Activated T-cell treated with anti-CD3 and anti-CD28 coated beads, Interleukin-2, amount 50 U/mL, for 1 hour (primary cell): ENCODE measurements around the gene RIN3.
A peak's percentile ranks its signal among the peaks of the same experiment; 100 is the strongest.

Experiments
- DNase-seq: peaks from one replicate; pipeline ENCODE4 v3.0.0-alpha.2; 2020

RIN3 gene

DNA sequence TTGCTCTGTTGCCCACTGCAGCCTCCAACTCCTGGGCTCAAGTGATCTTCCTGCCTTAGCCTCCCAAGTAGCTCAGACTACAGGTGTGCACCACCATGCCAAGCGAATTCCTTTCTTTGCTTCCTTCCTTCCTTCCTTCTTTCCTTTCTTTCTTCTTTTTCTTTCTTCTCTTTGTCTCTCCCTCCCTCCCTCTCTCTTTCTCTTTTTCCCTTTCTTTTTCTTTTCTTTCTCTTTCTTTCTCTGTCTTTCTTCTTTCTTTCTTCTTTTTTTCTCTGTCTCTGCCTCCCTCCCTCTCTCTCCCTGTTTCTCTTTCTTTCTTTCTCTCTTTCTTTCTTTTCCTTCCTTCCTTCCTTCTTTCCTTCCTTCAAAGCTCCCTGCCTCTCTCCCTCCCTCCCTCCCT lies 182.0 kb downstream of the RIN3 start:
- no peak for DNase-seq

GRCh38 chr14:92696366-92696765 lies 182.8 kb downstream of the RIN3 start:
- no peak for DNase-seq

DNA sequence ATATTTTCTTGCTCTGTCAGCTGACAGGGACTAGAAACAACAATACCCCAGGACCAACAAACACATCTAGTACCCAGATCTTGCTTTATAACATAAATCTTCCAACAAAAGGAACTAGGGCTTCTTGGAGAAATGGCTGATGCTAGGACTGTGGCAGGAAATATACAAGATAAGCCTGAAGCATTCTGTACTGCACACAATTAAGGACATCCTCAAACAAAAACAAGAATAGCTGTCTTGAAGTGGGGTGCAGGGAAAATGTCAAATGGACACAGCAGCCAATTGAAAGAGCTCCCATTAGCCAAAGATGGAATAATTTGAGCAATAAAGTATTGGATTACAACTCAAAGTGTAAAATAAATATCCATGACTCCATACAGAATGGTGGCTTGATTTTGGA lies 184.8 kb downstream of the RIN3 start:
- DNase-seq, result no peak

- no peak for DNase-seq
Observed at GRCh38 chr14:92701826-92702225, 188.2 kb downstream of the RIN3 start.

- DNase-seq, result no peak
Observed at GRCh38 chr14:92702441-92702918, 188.9 kb downstream of the RIN3 start.

DNA sequence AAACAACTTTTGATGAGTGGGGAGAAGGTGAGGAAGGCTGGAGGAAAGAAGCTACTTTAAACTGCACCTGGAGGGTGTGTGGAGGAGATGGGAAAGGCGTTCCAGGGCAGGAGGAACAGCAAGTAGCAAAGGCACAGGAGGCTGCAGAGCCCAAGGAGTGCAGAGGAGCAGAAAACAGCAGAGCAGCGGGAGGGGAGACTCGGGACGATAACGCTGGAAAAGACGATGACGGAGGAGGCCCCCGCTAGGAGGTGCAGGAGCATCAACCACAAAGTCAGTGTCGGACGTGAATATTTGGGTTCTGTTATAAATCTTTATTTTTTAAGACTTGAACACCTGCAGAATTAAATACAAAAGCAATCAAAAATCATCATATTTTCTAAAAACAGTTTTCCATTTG lies 189.9 kb downstream of the RIN3 start:
- no peak for DNase-seq

DNA sequence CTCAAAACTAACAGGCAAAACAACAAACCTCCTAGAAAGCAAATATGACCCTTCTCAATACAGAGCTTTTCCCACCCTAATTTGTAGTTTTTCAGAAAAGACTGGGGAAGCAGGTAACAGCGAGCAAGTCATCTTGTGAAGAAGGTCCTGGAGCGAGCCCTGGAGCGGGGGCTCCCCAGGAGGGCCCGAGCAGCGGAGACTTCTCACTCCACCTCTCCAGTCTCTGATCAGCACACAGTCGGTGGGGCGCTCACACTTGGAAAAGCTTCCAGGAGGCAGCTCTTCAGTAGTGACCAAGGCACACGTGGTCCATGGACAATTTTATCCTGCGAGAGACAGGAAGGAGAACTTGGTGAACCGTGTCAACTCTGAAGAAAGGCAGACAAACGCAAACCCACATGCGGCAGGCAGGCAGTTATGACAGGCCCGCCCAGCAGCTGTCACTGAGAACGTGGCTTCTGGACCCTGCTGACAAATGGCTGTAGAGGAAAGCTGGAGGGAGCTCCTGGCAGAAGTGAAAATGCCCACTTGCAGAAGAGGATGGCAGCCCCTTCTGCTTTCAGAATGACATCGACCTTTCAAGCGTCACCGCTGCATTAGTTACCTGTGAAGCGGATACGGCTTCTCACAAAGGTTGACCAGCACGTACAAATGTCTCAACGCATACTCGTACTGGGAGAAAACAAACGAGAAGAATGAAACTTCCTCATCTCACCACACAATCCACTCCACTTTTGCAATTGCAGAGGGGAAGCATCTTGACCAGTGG lies 190.6 kb downstream of the RIN3 start:
- no peak for DNase-seq

- DNase-seq, result no peak
Observed at GRCh38 chr14:92704821-92705220, 191.2 kb downstream of the RIN3 start.

DNA sequence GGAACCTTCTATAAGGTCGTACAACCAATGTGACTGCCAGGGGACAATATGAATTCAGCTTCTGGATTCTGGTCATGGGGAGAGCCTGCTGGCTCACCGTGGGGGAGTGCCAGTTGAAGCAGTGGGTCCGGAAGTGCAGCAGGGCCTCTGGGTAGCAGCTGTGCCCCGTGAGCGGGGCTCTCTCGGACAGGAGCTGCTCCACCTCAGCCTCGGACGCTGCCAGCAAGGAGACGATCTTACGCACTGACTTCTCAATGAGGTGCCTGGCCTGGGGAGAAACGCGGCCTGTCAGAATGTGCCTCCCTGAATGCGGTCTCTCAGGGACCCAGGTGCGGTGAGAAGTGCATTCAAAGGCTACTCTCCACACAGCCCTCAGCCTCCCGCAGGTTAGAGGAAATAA lies 192.8 kb downstream of the RIN3 start:
- DNase-seq, result no peak

- no peak for DNase-seq
Observed at GRCh38 chr14:92709340-92710000, 195.9 kb downstream of the RIN3 start.

GRCh38 chr14:92710001-92710341 lies 196.4 kb downstream of the RIN3 start:
- DNase-seq, result no peak

- DNase-seq, result no peak
Observed at GRCh38 chr14:92711976-92712653, 198.5 kb downstream of the RIN3 start.

GRCh38 chr14:92712654-92713051 lies 199.1 kb downstream of the RIN3 start:
- DNase-seq, result no peak

- peak; percentile 79 for DNase-seq
Observed at GRCh38 chr14:92714739-92715307, 201.2 kb downstream of the RIN3 start.

DNA sequence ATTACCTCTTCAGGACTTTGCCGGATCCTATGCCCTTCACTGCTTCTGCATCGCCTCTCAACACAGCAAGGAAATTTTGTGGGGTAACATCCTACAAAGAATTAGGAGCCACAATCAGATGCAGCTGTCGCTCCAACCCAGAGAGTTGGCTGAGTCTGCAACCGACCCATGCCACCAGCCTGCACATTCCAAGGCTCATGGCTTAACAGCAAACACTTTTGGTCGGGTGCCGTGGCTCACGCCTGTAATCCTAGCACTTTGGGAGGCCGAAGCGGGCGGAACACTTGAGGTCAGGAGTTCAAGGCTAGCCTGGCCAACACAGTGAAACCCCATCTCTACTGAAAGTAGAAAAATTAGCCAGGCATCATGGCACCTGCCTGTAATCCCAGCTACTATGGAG lies 202.6 kb downstream of the RIN3 start:
- DNase-seq, result no peak

GRCh38 chr14:92717571-92718042 lies 204.0 kb downstream of the RIN3 start:
- DNase-seq, result no peak

DNA sequence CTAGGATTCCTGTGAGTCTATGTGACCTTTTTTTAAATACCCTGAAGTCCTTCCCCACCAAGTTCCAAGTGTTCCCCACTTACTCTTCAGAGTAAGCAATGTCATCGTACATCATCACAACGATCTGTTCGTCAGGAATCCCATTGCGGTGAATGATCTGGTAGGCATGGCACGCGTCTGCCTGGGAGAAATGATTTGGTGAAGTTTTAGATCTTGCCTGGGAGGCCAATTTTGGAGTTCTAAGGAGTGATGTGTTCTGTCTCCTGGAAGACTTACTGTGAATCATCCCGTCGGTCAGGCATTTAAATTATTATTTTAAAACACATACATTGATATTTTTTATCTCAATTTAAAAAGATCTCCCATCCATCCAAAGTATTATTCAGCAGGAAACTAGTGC lies 205.1 kb downstream of the RIN3 start:
- no peak for DNase-seq

- no peak for DNase-seq
Observed at GRCh38 chr14:92719421-92719820, 205.8 kb downstream of the RIN3 start.

GRCh38 chr14:92719890-92720323 lies 206.3 kb downstream of the RIN3 start:
- no peak for DNase-seq

DNA sequence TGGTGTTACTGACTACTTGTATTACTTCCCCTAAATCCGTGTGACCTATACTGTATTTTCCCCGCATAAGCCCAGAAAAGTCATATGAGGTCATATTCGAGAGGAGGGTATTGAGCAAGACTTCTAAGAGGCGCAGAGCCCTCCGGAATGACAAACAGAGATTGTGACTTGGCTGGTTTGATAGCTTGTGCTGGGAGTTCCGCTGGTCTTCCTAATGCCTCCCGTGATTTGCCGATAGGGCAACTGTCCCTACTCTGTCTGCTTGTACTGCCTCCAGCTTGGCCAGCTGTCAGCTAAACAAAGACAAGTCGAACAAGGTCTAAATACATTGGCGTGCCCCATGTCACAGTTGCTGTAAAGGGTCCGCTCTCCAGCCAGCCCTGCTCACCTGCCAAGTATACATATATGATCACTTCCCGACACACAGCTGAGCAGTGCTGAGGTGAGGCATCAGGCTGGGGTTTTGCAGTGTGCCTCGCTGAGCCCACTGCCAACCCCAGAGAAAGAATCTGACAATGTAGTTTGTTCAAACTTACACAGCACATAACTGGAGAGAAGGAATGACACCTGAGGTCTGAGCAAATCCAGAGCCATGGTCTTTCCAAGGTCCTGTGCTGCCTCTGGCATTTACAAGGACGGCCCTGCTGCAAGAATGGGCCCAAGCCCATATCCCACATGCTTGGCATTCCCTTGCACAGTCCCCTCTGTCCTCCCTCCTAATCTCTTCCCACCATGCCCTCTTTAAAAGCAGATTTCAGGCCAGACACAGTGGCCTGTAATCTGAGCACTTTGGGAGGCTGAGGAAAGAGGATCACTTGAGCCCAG lies 211.1 kb downstream of the RIN3 start:
- no peak for DNase-seq

GRCh38 chr14:92726135-92726932 lies 212.8 kb downstream of the RIN3 start:
- DNase-seq, result peak; percentile 26

GRCh38 chr14:92726933-92727262 lies 213.3 kb downstream of the RIN3 start:
- DNase-seq, result no peak
